HG03175 (cell line): ENCODE measurements around the gene TSPAN9.

ENCODE experiments used
- ATAC-seq: cut with Tn5 transposase; IDR thresholded peaks from one replicate; pipeline ENCODE4 v1.9.1; 2021; ENCODE audit warnings: mild to moderate bottlenecking, moderate library complexity; ENCODE audit not compliant: unreplicated experiment

The TSPAN9 gene

GRCh38 chr12:3241621-3242020, 164.4 kb downstream of the TSPAN9 start:
- ATAC-seq = no peak

GRCh38 chr12:3242199-3242863, 165.2 kb downstream of the TSPAN9 start:
- no peak for ATAC-seq

GRCh38 chr12:3243376-3244084, 166.4 kb downstream of the TSPAN9 start:
- no peak for ATAC-seq

- ATAC-seq = no peak
Measured at GRCh38 chr12:3244219-3244750, 167.1 kb downstream of the TSPAN9 start.

- ATAC-seq = no peak
Measured at GRCh38 chr12:3246253-3246652, 169.1 kb downstream of the TSPAN9 start.

GRCh38 chr12:3247077-3247476, 169.9 kb downstream of the TSPAN9 start:
- ATAC-seq = no peak

GRCh38 chr12:3247629-3248161, 170.5 kb downstream of the TSPAN9 start:
- no peak for ATAC-seq

GRCh38 chr12:3249081-3249800, 172.1 kb downstream of the TSPAN9 start:
- ATAC-seq = no peak

- no peak for ATAC-seq
Measured at GRCh38 chr12:3250034-3250433, 172.9 kb downstream of the TSPAN9 start.

- no peak for ATAC-seq
Measured at GRCh38 chr12:3250576-3250975, 173.4 kb downstream of the TSPAN9 start.

GRCh38 chr12:3251067-3251466, 173.9 kb downstream of the TSPAN9 start:
- ATAC-seq = no peak

- ATAC-seq = no peak
Measured at GRCh38 chr12:3251691-3252090, 174.5 kb downstream of the TSPAN9 start.

- ATAC-seq = no peak
Measured at GRCh38 chr12:3252450-3252891, 175.3 kb downstream of the TSPAN9 start.

- no peak for ATAC-seq
Measured at GRCh38 chr12:3253682-3254275, 176.6 kb downstream of the TSPAN9 start.

- ATAC-seq = no peak
Measured at GRCh38 chr12:3255057-3255456, 177.9 kb downstream of the TSPAN9 start.

- no peak for ATAC-seq
Measured at GRCh38 chr12:3256103-3256631, 179.0 kb downstream of the TSPAN9 start.

- ATAC-seq = no peak
Measured at GRCh38 chr12:3257411-3257810, 180.2 kb downstream of the TSPAN9 start.

- no peak for ATAC-seq
Measured at GRCh38 chr12:3259973-3260372, 182.8 kb downstream of the TSPAN9 start.

- ATAC-seq = no peak
Measured at GRCh38 chr12:3261782-3262359, 184.7 kb downstream of the TSPAN9 start.

GRCh38 chr12:3262470-3262869, 185.3 kb downstream of the TSPAN9 start:
- ATAC-seq = no peak
